Progenitor cell of endocrine pancreas (in vitro differentiated cells): ENCODE measurements around the gene ULK4. TPM values are rescaled to one million over a fixed set of nuclear protein-coding genes. Genes with fewer than 3 reads are reported as not detected.

Experiments used
- DNase-seq: peaks from one replicate; pipeline ENCODE4 v3.0.0; 2021; ENCODE audit warnings: low spot score; ENCODE audit not compliant: unreplicated experiment
- H3K27ac Mint-ChIP-seq: 2 replicates; pipeline ENCODE4 v1.8.0; 2021; ENCODE audit warnings: mild to moderate bottlenecking, moderate library complexity, mixed read lengths
- H3K27me3 Mint-ChIP-seq: 2 replicates; pipeline ENCODE4 v1.8.0; 2021; ENCODE audit warnings: mixed read lengths
- H3K36me3 Mint-ChIP-seq: 2 replicates; pipeline ENCODE4 v1.8.0; 2022; ENCODE audit warnings: mixed read lengths; ENCODE audit not compliant: insufficient read depth
- H3K4me1 Mint-ChIP-seq: 2 replicates; pipeline ENCODE4 v1.8.0; 2021; ENCODE audit warnings: low read depth, mixed read lengths
- H3K4me3 Mint-ChIP-seq: 2 replicates; pipeline ENCODE4 v1.8.0; 2021; ENCODE audit warnings: low read depth, mild to moderate bottlenecking, moderate library complexity, mixed read lengths
- H3K9me3 Mint-ChIP-seq: 2 replicates; pipeline ENCODE4 v1.8.0; 2021; ENCODE audit warnings: low read depth, mixed read lengths
- total RNA-seq: library from RNA; stranded (reverse); gene quantifications from 2 replicates; pipeline ENCODE4 v1.2.1, GENCODE V29; 2021
- TF ChIP-seq, protein P1 (sequence below): fragments of 200-600 bp; sonication (generic); IDR thresholded peaks from one replicate; pipeline ENCODE4 v1.5.0; 2021; ENCODE audit warnings: antibody characterized with exemption, mild to moderate bottlenecking; ENCODE audit not compliant: unreplicated experiment

ULK4 gene
- total RNA-seq, 1 donor from 2014 or later = 14.2 TPM

GRCh38 chr3:41304593-41304992, 657.3 kb downstream of the ULK4 start:
- DNase-seq = no peak
- Mint-ChIP-seq H3K36me3 (peaks cover 1% of the 10 kb centered on the region), H3K4me3 (no peak overlapping the region), H3K27ac (no peak overlapping the region), H3K9me3 (no peaks in the 10 kb centered on the region), H3K4me1 (no peaks in the 10 kb centered on the region), H3K27me3 (no peaks in the 10 kb centered on the region)
- TF ChIP-seq, protein P1, sequence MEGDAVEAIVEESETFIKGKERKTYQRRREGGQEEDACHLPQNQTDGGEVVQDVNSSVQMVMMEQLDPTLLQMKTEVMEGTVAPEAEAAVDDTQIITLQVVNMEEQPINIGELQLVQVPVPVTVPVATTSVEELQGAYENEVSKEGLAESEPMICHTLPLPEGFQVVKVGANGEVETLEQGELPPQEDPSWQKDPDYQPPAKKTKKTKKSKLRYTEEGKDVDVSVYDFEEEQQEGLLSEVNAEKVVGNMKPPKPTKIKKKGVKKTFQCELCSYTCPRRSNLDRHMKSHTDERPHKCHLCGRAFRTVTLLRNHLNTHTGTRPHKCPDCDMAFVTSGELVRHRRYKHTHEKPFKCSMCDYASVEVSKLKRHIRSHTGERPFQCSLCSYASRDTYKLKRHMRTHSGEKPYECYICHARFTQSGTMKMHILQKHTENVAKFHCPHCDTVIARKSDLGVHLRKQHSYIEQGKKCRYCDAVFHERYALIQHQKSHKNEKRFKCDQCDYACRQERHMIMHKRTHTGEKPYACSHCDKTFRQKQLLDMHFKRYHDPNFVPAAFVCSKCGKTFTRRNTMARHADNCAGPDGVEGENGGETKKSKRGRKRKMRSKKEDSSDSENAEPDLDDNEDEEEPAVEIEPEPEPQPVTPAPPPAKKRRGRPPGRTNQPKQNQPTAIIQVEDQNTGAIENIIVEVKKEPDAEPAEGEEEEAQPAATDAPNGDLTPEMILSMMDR = no peak

DNA sequence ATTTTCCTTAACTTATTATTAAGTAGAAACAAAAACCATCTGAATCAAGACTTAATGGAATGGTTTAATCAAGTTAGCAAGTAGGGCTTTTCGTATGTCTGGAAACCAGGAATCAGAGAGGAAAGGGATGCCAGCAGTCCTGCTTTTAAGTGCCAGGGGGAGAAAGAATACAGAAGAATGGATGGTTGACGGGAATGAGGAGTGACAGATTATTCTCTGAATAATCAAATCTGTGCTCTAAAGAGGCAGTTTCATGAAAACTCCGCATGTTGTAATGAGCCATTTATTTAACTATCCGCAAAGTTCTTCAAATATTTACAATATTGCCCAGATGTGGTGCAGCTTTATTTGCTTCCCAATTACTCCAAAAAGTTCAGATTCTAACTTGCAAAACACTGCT, 659.6 kb downstream of the ULK4 start:
- Mint-ChIP-seq H3K4me3 (no peak overlapping the region), H3K4me1 (no peaks in the 10 kb centered on the region), H3K27ac (no peak overlapping the region), H3K27me3 (no peaks in the 10 kb centered on the region), H3K36me3 (peaks cover 1% of the 10 kb centered on the region), H3K9me3 (no peaks in the 10 kb centered on the region)
- DNase-seq = no peak
- TF ChIP-seq, protein P1 = no peak

- Mint-ChIP-seq H3K4me1 (no peaks in the 10 kb centered on the region), H3K27me3 (no peaks in the 10 kb centered on the region), H3K27ac (no peak overlapping the region), H3K36me3 (peaks cover 1% of the 10 kb centered on the region), H3K4me3 (no peak overlapping the region), H3K9me3 (no peaks in the 10 kb centered on the region)
- TF ChIP-seq, protein P1 = no peak
- DNase-seq = no peak
Observed at GRCh38 chr3:41301548-41301947, 660.4 kb downstream of the ULK4 start.

DNA sequence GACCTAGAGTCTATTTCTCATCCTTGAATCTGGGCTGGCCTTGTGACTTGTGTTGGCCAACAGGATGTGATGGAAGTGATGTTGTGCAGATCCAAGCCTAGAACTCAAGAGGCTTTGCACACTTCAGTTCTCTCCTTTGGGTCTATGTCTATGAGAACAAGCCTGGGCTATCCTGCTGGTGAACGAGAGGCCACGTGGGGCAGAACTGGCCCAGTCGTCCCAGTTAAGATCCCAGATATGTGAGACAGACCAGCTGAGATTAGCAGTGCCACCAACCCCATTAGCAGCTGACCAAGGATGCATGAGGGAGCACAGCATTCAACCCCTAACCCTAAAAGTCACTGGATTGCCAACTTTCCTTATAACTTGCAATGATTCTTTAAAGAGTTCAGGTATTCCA, 662.9 kb downstream of the ULK4 start:
- Mint-ChIP-seq H3K27ac (no peak overlapping the region), H3K4me1 (no peaks in the 10 kb centered on the region), H3K9me3 (no peaks in the 10 kb centered on the region), H3K36me3 (no peaks in the 10 kb centered on the region), H3K27me3 (no peaks in the 10 kb centered on the region), H3K4me3 (no peak overlapping the region)
- no peak for DNase-seq
- TF ChIP-seq, protein P1 = no peak

DNA sequence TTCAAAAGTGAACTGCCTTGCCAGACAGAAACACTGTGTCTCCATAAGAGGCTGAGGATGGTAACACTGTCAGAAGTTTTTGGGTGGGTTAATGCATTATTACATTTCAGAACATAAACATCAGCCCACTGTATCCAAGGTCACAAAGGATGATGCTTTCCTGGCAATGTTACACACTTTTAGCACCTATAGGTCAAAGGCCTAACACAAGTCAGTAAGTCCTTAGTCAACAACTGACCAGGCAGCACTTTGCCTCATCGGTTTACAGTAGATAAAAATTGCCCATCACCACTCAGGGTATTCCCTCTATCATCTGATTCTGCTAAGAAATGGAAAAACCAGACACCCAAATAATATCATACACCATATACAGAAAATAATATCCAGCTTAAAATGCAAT, 664.2 kb downstream of the ULK4 start:
- Mint-ChIP-seq H3K4me1 (no peaks in the 10 kb centered on the region), H3K36me3 (no peaks in the 10 kb centered on the region), H3K27ac (no peak overlapping the region), H3K4me3 (no peak overlapping the region), H3K27me3 (no peaks in the 10 kb centered on the region), H3K9me3 (no peaks in the 10 kb centered on the region)
- TF ChIP-seq, protein P1 = no peak
- DNase-seq = no peak
